Stomach smooth muscle (tissue), 2 donors: ENCODE measurements around the gene GULP1.
"Not testable (repeated sequence)": the region's sequence is repeated elsewhere in the genome, so short reads cannot be mapped to it uniquely, and the experiment has no call there.

Source experiments
- H3K27ac ChIP-seq: one replicate; pipeline ENCODE4 v1.7.0; 2013; ENCODE audit warnings: mild to moderate bottlenecking, low read length, inconsistent platforms
- H3K27me3 ChIP-seq, 2 donors: one replicate each; pipeline ENCODE4 v1.7.0; 2013; ENCODE audit warnings: low read length in 2 of 2; ENCODE audit not compliant: insufficient read depth in 2 of 2, control insufficient read depth in 1 of 2
- H3K36me3 ChIP-seq, 2 donors: one replicate each; pipeline ENCODE4 v1.7.0; 2013; ENCODE audit warnings: low read length in 2 of 2; ENCODE audit not compliant: control insufficient read depth in 2 of 2, insufficient read depth in 2 of 2
- H3K4me1 ChIP-seq: one replicate; pipeline ENCODE4 v1.7.0; 2013; ENCODE audit warnings: low read length; ENCODE audit not compliant: control insufficient read depth, insufficient read depth
- H3K4me3 ChIP-seq, 2 donors: one replicate each; pipeline ENCODE4 v1.7.0; 2013; ENCODE audit warnings: low read length in 2 of 2
- H3K9ac ChIP-seq, 2 donors: one replicate each; pipeline ENCODE4 v1.7.0; 2013; ENCODE audit warnings: low read length in 2 of 2, mild to moderate bottlenecking in 1 of 2
- H3K9me3 ChIP-seq, 2 donors: one replicate each; pipeline ENCODE4 v1.7.0; 2013; ENCODE audit warnings: low read length in 2 of 2; ENCODE audit not compliant: control insufficient read depth in 2 of 2
- donor health status: healthy.
- donor health status: Pancreatic carcinoma.

The GULP1 gene

DNA sequence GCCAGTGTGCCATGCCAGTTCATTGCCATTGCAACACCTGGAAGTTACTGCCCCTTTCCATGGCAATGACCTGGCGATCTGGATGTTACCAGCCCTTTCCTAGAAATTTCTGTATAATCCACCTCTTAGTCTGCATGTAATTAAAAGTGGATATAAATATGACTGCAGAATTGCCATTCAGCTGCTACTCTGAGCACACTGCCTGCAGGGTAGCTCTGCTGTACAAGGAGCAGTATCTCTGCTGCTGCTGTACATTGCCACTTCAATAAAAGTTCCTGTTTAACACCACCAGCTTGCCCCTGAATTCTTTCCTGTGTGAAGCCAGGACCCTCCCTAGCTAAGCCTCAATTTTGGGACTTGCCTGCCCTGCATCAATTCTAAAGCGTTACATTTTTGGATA lies 17.4 kb upstream of the GULP1 start:
- Histone ChIP-seq H3K27ac (no peak overlapping the region), H3K36me3 (no peaks in the 10 kb centered on the region), H3K4me1 (no peaks in the 10 kb centered on the region), H3K9ac (no peak overlapping the region), H3K9me3 (no peaks in the 10 kb centered on the region), H3K4me3 (no peak overlapping the region), H3K27me3 (no peaks in the 10 kb centered on the region)

DNA sequence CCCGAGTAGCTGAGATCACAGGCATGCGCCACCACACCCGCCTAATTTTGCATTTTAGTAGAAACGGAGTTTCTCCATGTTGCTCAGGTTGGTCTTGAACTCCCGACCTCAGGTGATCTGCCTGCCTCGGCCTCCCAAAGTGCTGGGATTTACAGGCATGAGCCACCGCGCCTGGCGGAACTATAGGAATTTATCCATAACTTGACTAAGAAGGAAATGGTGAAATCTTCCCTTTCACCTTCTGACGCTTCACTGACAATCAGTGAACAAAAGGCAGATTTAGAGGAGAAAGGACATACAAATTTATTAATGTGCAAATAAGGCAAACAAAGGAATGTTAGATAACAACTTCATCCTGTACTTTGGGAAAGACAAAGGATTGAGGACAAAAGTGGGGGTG lies 15.4 kb upstream of the GULP1 start:
- Histone ChIP-seq H3K9ac (no peak overlapping the region), H3K9me3 (no peaks in the 10 kb centered on the region), H3K27me3 (no peaks in the 10 kb centered on the region), H3K27ac (no peak overlapping the region), H3K36me3 (no peaks in the 10 kb centered on the region), H3K4me1 (no peaks in the 10 kb centered on the region), H3K4me3 (no peak overlapping the region)

DNA sequence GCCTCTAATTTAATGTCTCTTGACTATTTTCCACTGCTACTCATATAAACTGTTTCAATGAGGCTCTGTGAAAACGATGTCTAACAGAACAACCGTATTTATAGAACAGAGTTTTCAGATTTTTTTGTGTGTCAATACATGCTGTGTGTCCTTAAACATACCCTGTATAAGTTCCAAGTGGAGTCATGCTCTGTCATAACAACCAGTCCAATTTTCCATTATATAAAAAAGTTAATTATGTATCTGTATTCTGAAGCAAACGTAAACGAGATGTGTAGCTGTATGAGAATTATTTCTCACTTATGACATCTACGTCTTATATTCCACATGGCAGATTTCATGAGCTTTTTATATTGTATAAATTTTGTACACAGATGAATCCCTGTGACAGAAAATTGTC lies 13.9 kb upstream of the GULP1 start:
- no peak overlapping the region for H3K4me3 ChIP-seq
- no peaks in the 10 kb centered on the region for H3K9me3 ChIP-seq
- no peak overlapping the region for H3K9ac ChIP-seq
- no peaks in the 10 kb centered on the region for H3K36me3 ChIP-seq
- no peaks in the 10 kb centered on the region for H3K4me1 ChIP-seq
- H3K27ac ChIP-seq: no peak overlapping the region
- no peaks in the 10 kb centered on the region for H3K27me3 ChIP-seq

DNA sequence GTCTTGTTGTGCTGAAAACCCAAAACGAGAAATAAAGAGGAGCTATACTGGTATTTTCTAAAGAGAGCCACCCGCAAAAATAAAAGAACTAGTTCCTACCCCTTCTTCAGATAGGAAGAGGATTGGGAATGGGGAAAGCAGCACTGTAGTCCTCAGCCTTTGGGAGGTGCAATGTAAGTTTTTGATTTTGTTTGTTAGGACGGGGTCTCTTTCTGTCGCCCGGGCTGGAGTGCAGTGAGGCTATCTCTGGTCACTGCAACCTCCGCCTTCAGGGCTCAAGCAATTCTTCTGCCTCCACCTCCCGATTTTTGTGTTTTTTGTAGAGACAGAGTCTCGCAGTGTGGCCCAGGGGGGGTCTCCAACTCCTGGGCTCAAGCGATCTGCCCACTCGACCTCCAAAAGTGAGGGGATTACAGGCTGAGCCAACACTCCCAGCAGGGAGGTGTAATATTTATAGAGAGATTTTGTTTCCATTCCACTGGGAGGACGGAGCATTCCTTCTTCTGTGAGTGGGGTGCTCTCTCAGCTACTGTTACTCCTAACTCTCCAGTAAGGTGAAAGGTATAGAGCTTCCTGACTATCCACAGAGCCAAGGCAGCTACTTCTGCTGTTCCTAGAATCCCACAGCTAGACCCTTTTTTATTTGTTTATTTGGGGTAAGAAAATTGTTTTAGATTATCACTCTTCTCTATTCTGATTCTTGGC lies 13.1 kb upstream of the GULP1 start:
- H3K4me3 ChIP-seq: no peak overlapping the region
- no peak overlapping the region for H3K27ac ChIP-seq
- H3K36me3 ChIP-seq: no peaks in the 10 kb centered on the region
- H3K27me3 ChIP-seq: no peaks in the 10 kb centered on the region
- H3K9me3 ChIP-seq: no peaks in the 10 kb centered on the region
- no peaks in the 10 kb centered on the region for H3K4me1 ChIP-seq
- H3K9ac ChIP-seq: no peak overlapping the region

DNA sequence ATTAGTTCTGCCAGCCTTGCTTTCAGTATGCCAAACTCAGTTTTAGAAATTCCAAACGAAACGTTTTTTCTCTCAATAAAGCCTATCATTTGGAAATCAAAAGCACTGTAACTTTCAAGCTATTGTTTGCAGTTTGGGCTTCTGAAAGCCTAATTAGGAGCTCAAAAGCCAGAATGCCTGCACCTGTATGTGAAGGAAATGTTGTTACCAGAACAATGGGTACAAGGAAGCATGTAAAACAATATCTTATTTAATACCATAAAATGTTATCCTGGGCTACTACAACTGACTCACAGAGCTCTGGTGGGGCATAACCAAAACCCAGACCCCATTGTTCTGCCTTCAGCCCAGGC lies 12.6 kb upstream of the GULP1 start:
- H3K27ac ChIP-seq: no peak overlapping the region
- H3K4me1 ChIP-seq: no peaks in the 10 kb centered on the region
- H3K9ac ChIP-seq: no peak overlapping the region
- H3K4me3 ChIP-seq: no peak overlapping the region
- H3K9me3 ChIP-seq: no peaks in the 10 kb centered on the region
- H3K36me3 ChIP-seq: no peaks in the 10 kb centered on the region
- H3K27me3 ChIP-seq: no peaks in the 10 kb centered on the region

DNA sequence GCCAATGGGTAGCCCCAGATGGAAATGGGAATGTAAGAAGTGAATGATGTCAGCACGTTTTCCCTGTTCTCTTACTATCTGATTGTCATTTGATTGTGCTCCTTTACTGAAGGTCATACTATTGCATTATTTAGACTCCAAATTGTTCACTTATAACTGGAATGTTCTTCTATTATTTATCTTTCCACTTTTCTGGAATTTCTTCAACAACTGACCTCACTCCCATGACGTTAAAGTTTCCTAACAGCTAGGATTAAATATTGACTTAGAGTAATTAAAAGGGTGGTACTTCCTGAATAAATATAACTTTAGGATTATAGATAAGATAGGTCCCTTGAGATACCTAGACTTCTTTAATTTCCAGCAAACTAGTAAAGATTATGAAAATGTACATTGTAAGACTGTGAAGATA lies 10.9 kb upstream of the GULP1 start:
- Histone ChIP-seq H3K27me3 (no peaks in the 10 kb centered on the region), H3K27ac (no peak overlapping the region), H3K9ac (no peak overlapping the region), H3K4me1 (no peaks in the 10 kb centered on the region), H3K9me3 (no peaks in the 10 kb centered on the region), H3K4me3 (no peak overlapping the region), H3K36me3 (no peaks in the 10 kb centered on the region)

DNA sequence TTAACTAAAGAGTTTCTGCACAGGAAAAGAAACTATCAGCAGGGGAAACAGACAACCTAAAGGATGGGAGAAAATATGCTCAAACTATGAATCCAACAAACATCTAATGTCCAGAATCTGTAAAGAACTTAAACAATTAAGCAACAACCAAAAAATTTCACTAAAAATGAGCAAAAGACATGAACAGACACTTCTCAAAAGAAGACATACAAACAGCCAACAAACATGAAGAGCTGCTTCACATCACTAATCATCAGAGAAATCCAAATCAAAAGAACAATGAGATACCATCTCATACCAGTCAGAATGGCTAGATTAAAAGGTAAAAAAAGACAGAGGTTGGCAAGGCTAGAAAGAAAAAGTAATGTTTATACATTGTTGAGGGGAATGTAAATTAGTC lies 8.8 kb upstream of the GULP1 start:
- no peaks in the 10 kb centered on the region for H3K36me3 ChIP-seq
- no peak overlapping the region for H3K27ac ChIP-seq
- H3K4me1 ChIP-seq: no peaks in the 10 kb centered on the region
- H3K9ac ChIP-seq: no peak overlapping the region
- no peaks in the 10 kb centered on the region for H3K9me3 ChIP-seq
- no peaks in the 10 kb centered on the region for H3K27me3 ChIP-seq
- H3K4me3 ChIP-seq: no peak overlapping the region

DNA sequence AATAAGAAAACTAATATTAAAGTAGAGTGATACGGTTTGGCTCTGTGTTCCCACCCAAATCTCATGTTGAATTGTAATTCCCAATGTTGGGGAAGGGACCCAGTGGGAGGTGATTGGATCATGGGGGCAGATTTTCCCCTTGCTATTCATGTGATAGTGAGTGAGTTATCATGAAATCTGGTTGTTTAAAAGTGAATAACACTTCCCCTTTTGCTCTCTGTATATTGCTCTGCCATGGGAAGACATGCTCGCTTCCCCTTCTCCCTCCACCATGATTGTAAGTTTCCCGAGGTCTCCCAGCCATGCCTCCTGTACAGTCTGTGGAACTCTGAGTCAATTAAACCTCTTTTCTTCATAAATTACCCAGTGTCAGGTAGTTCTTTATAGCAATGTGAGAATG lies 7.4 kb upstream of the GULP1 start:
- H3K9me3 ChIP-seq, H3K27ac ChIP-seq, H3K4me1 ChIP-seq, H3K9ac ChIP-seq, H3K36me3 ChIP-seq, H3K27me3 ChIP-seq, H3K4me3 ChIP-seq: not testable (repeated sequence)

DNA sequence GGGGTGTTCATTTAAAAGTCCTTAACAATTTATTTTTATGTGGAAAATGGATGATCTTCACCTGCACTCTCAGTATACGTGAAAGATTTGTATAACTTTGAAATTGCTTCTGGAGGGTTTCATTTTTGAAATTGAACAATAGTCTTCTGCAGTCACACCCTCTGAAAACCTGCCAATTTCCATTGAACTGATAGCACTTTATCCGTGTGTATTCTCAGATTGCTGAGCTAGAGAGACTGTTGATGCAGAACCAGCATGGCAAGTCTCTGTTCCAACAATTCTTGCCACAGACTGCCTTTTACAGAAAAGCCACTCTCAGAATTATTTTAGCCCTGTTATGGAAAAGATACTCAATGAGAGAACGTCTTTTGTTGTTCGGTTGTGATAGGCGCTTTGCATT lies 6.6 kb upstream of the GULP1 start:
- Histone ChIP-seq H3K4me1 (no peaks in the 10 kb centered on the region), H3K27me3 (no peaks in the 10 kb centered on the region), H3K27ac (no peak overlapping the region), H3K4me3 (no peak overlapping the region), H3K9ac (no peak overlapping the region), H3K36me3 (no peaks in the 10 kb centered on the region), H3K9me3 (no peaks in the 10 kb centered on the region)

DNA sequence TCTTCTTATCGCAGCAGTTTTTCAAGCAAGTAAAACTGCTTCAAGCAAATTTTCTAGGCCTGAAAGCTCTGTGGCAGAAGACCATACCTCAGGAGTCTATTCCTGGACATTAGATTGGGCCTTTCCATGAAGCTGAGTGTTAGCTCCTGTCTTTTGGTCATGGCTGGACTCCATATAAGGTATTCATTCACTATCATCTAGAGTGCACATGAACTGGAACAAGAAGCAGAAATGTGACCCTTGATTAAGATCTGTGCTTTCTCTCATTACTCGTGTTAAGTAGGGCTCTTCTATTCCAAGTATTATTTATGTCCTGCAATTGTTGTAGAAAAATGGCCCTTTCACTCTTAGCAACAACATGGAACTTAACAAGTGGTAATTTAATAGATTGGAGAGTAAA lies 5.9 kb upstream of the GULP1 start:
- Histone ChIP-seq H3K4me3 (no peak overlapping the region), H3K36me3 (no peaks in the 10 kb centered on the region), H3K9me3 (no peaks in the 10 kb centered on the region), H3K27ac (no peak overlapping the region), H3K9ac (no peak overlapping the region), H3K4me1 (peaks cover 4% of the 10 kb centered on the region), H3K27me3 (no peaks in the 10 kb centered on the region)

DNA sequence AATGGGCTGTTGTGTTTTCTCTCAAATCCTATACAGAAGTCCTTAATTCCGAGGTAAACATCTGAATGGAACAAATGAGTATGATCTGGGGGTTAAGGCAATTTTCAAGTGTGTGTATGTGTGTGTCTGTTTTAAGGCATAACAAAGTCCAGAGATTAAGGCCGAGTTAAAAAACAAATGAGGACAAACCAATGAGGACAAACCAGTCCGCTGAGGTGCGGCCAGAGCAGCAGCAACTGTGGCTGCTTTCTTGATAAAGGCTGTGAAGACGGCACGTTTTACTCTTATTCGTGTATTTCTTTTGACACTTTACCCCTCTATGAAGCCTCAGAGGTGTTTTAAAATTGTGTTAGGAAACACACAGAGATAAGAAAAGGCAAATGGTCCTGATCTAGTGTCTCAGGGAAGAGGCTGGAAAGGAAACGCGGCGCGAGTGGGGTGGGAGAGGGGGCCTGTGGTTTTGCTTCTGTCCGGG lies 495 bp upstream of the GULP1 start:
- Histone ChIP-seq H3K9me3 (no peaks in the 10 kb centered on the region), H3K36me3 (no peaks in the 10 kb centered on the region), H3K27ac (peak overlapping the region; percentile 88), H3K9ac (peak overlapping the region; percentile 76 to 83), H3K4me1 (peaks cover 4% of the 10 kb centered on the region), H3K4me3 (peak overlapping the region; percentile 91 to 98), H3K27me3 (no peaks in the 10 kb centered on the region)
